Measurements from ENCODE around the gene FNBP1L.
"Not testable (repeated sequence)": the region's sequence is repeated elsewhere in the genome, so short reads cannot be mapped to it uniquely, and the experiment has no call there.

DNA sequence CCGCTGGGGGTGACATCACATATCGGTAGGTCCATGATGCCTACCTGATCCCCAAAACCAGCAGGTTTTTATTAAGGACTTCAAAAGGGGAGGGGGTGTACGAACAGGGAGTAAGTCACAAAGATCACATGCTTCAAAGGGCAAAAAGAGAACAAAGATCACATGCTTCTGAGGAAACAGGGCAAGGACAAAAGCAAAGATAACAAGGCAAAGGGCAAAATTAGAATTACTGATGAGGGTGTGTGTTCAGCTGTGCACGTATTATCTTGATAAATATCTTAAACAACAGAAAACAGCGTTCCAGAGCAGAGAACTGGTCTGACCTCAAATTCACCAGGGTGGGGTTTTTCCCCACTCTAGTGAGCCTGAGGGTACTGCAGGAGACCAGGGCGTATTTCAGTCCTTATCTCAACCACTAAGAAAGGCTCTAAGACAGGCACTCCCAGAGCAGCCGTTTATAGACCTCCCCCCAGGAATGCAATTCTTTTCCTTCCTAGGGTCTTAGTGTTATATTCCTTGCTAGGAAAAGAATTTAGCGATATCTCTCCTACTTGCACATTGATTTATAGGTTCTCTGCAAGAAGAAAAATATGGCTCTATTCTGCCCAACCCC lies 31.3 kb downstream of the FNBP1L start:
- not testable (repeated sequence) for TF ChIP-seq CTCF (IDR thresholded peaks at IDR 0.05; ENCODE audit: low read length); EZH2 (IDR thresholded peaks at IDR 0.05; ENCODE audit: borderline replicate concordance, low read length)
